HCT116 (cell line): ENCODE results near the gene AGAP5.

Source experiments
- POLR2A ChIP-seq: IDR thresholded peaks from 2 replicates; pipeline ENCODE4 v1.7.0; 2011; ENCODE audit warnings: borderline replicate concordance; ENCODE audit not compliant: insufficient read depth, insufficient read length; ENCODE audit errors: extremely low read depth
- TF ChIP-seq, protein P1 (sequence below): IDR thresholded peaks from 2 replicates; pipeline ENCODE4 v1.6.1; 2012

DNA sequence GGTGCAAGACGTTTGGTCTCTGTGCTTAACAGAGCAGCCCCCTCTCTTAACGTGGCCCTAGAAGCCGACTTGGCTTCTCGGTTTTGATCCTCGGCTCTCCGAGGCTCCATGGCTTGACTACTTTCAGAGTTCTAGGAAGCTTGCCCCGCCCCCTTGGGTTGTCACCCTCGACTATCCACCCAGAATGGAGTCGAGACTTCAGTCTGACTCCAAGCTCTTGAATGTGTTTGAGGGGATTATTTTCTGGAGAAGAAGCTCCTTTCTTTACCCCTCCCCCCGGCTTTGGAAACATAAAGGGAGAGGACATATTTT lies 46.7 kb upstream of the AGAP5 start:
- TF ChIP-seq, protein P1, sequence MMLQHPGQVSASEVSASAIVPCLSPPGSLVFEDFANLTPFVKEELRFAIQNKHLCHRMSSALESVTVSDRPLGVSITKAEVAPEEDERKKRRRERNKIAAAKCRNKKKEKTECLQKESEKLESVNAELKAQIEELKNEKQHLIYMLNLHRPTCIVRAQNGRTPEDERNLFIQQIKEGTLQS = no peak
- no peak for TF ChIP-seq POLR2A
